ENCODE data around the gene RFT1.

GRCh38 chr3:53160660-53161449 is 30.6 kb upstream of the RFT1 start, which contains the start of gene PRKCD:
- TF ChIP-seq POLR2A (IDR thresholded peaks at IDR 0.05) (peak; percentile 63), CTCF (IDR thresholded peaks at IDR 0.05) (peak; percentile 18 to 53 (median 43))
